Natural killer cell (primary cell): ENCODE results near the gene ASCL3. TPM values are rescaled to one million over a fixed set of nuclear protein-coding genes. Genes with fewer than 3 reads are reported as not detected.

Source experiments
- ATAC-seq, 3 donors: fragments of 150-1000 bp in 2 of 3; fragments of 200-7000 bp in 1 of 3; cut with Tn5 transposase; 1 replicate in 1 of 3; 2 replicates in 2 of 3; pipeline ENCODE4 v1.10.0; 2021; ENCODE audit warnings: mild to moderate bottlenecking in 2 of 3, moderate library complexity in 2 of 3
- DNase-seq, 2 donors: peaks; one replicate each; pipeline versions ENCODE4 v3.0.0 to v3.0.0-alpha.2; 2013 to 2021; ENCODE audit warnings: mixed read lengths in 1 of 2
- H3K27ac ChIP-seq: one replicate; pipeline ENCODE4 v1.5.1; 2013; ENCODE audit warnings: mild to moderate bottlenecking, low read length
- H3K27me3 ChIP-seq: one replicate; pipeline ENCODE4 v1.6.1; 2013; ENCODE audit warnings: low read length; ENCODE audit not compliant: control insufficient read depth, insufficient read depth
- H3K36me3 ChIP-seq: one replicate; pipeline ENCODE4 v1.6.1; 2013; ENCODE audit warnings: low read length; ENCODE audit not compliant: control insufficient read depth, insufficient read depth
- H3K4me1 ChIP-seq: one replicate; pipeline ENCODE4 v1.6.1; 2013; ENCODE audit warnings: low read length; ENCODE audit not compliant: control insufficient read depth, insufficient read depth
- H3K4me3 ChIP-seq: one replicate; pipeline ENCODE4 v1.5.1; 2013; ENCODE audit warnings: low read length
- H3K9me3 ChIP-seq: one replicate; pipeline ENCODE4 v1.6.1; 2013; ENCODE audit warnings: low read length; ENCODE audit not compliant: control insufficient read depth, insufficient read depth
- H3K27ac Mint-ChIP-seq, 2 donors: one replicate each; pipeline ENCODE4 v1.8.0; 2022; ENCODE audit warnings: mild to moderate bottlenecking in 2 of 2, mixed read lengths in 2 of 2, moderate library complexity in 1 of 2
- H3K27me3 Mint-ChIP-seq, 2 donors: one replicate each; pipeline ENCODE4 v1.8.0; 2022; ENCODE audit warnings: low read depth in 2 of 2, mixed read lengths in 2 of 2
- H3K36me3 Mint-ChIP-seq: one replicate; pipeline ENCODE4 v1.8.0; 2022; ENCODE audit warnings: mixed read lengths
- H3K4me1 Mint-ChIP-seq, 2 donors: one replicate each; pipeline ENCODE4 v1.8.0; 2022; ENCODE audit warnings: mixed read lengths in 2 of 2
- H3K4me3 Mint-ChIP-seq: one replicate; pipeline ENCODE4 v1.8.0; 2022; ENCODE audit warnings: mild to moderate bottlenecking, moderate library complexity, mixed read lengths
- H3K9me3 Mint-ChIP-seq, 2 donors: one replicate each; pipeline ENCODE4 v1.8.0; 2022; ENCODE audit warnings: mixed read lengths in 2 of 2
- CTCF ChIP-seq: fragments of 200-600 bp; IDR thresholded peaks from one replicate; pipeline ENCODE4 v1.8.0; 2022; ENCODE audit warnings: antibody characterized with exemption
- WGBS: methylation state at CpG from one replicate; pipeline ENCODE4 v1.1.7; 2013; ENCODE audit warnings: missing lambda C conversion rate; ENCODE audit not compliant: insufficient coverage; 5-methylcytosine and 5-hydroxymethylcytosine counted together
- intact Hi-C: fragments of 100-400 bp; cut with micrococcal nuclease; formaldehyde crosslinking; loops from one replicate; pipeline ENCODE4 v1.14.2; 2022
- total RNA-seq, 4 donors: library from RNA; stranded (reverse); fragments of 120-200 nt in 1 of 4; gene quantifications; one replicate each; pipeline versions ENCODE4 v1.2.3 to v1.2.4, GENCODE V29; 2013 to 2022

Gene ASCL3
- total RNA-seq, 3 donors from 2014 or later (not counting 1 experiment from before 2014, with no cell fraction given) = not detected

- Mint-ChIP-seq H3K4me1 (no peaks in the 10 kb centered on the region), H3K27me3 (peaks cover 2 to 9% of the 10 kb centered on the region in 2 donors), H3K36me3 (no peaks in the 10 kb centered on the region), H3K4me3 (no peak within 1 kb of the TSS), H3K27ac (no peak within 1 kb of the TSS), H3K9me3 (no peaks in the 10 kb centered on the region)
- H3K4me1 ChIP-seq = no peaks in the 10 kb centered on the region
- ATAC-seq (no peak), DNase-seq (no peak)
- no peak within 1 kb of the TSS for H3K4me3 ChIP-seq
- no peak for TF ChIP-seq CTCF
- H3K27me3 ChIP-seq = no peaks in the 10 kb centered on the region
- H3K27ac ChIP-seq = no peak within 1 kb of the TSS
- H3K36me3 ChIP-seq = no peaks in the 10 kb centered on the region
- H3K9me3 ChIP-seq = no peaks in the 10 kb centered on the region
- intact Hi-C loops = no loop called here
- 92% methylated on average over 12 of the region's 12 CpGs for WGBS
Measured at GRCh38 chr11:8932564-8933180, 10.1 kb downstream of the ASCL3 start, which contains the start of gene C11orf16. Gene C11orf16 (minus strand): TSS chr11:8932947. CDS start chr11:8932308, 639 bp downstream.

GRCh38 chr11:8930456-8931175 is 12.2 kb downstream of the ASCL3 start:
- Histone ChIP-seq H3K36me3 (no peaks in the 10 kb centered on the region), H3K27ac (no peak overlapping the region), H3K9me3 (no peaks in the 10 kb centered on the region), H3K4me1 (no peaks in the 10 kb centered on the region), H3K27me3 (no peaks in the 10 kb centered on the region), H3K4me3 (no peak overlapping the region)
- Mint-ChIP-seq H3K27ac (no peak overlapping the region), H3K4me1 (no peaks in the 10 kb centered on the region), H3K4me3 (no peak overlapping the region), H3K36me3 (no peaks in the 10 kb centered on the region), H3K27me3 (peaks cover 0 to 5% of the 10 kb centered on the region in 2 donors), H3K9me3 (no peaks in the 10 kb centered on the region)
- DNase-seq = no peak
- ATAC-seq = no peak
- WGBS = 92% methylated on average over 12 of the region's 12 CpGs
- TF ChIP-seq CTCF = no peak
- intact Hi-C loops = no loop called here

- 97% methylated on average over 9 of the region's 9 CpGs for WGBS
- no peak for ATAC-seq
- H3K27ac ChIP-seq = no peak overlapping the region
- Mint-ChIP-seq H3K4me3 (no peak overlapping the region), H3K27me3 (peaks cover 0 to 2% of the 10 kb centered on the region in 2 donors), H3K27ac (no peak overlapping the region), H3K4me1 (no peaks in the 10 kb centered on the region), H3K9me3 (no peaks in the 10 kb centered on the region), H3K36me3 (no peaks in the 10 kb centered on the region)
- DNase-seq = no peak
- H3K36me3 ChIP-seq = no peaks in the 10 kb centered on the region
- no peaks in the 10 kb centered on the region for H3K4me1 ChIP-seq
- H3K9me3 ChIP-seq = no peaks in the 10 kb centered on the region
- H3K4me3 ChIP-seq = no peak overlapping the region
- no peak for TF ChIP-seq CTCF
- H3K27me3 ChIP-seq = no peaks in the 10 kb centered on the region
- intact Hi-C loops = no loop called here
Measured at GRCh38 chr11:8928981-8929615, 13.7 kb downstream of the ASCL3 start.
